Endothelial cell of umbilical vein (primary cell): ENCODE data around the gene RAC2. TPM values are rescaled to one million over a fixed set of nuclear protein-coding genes. Genes with fewer than 3 reads are reported as not detected.

Source experiments
- BruUV-seq: library from RNA; stranded (reverse); fragments of 400-500 nt; replicated peaks from 2 replicates; lab custom pipeline; 2021; lab: Mats Ljungman, UMichigan
- CTCF ChIA-PET: fragments of 300-600, 350-600 bp; sonication (Branson Sonifier 250); formaldehyde crosslinking; loops from one replicate; lab custom pipeline; 2021; ENCODE audit warnings: antibody characterized with exemption, inconsistent platforms; lab: Charles Lee
- POLR2A ChIA-PET: fragments of 300-600, 350-600 bp; sonication (Branson Sonifier 250); formaldehyde crosslinking; loops from one replicate; lab custom pipeline; 2021; ENCODE audit warnings: antibody characterized with exemption, inconsistent platforms; lab: Charles Lee
- DNase-seq: peaks from one replicate; pipeline ENCODE4 v3.0.0-alpha.2; 2011; ENCODE audit warnings: low read depth, low spot score
- FAIRE-seq: peaks from 2 replicates; lab custom pipeline; 2011; peaks lifted over from hg19 to GRCh38; lab: Jason Lieb, UNC
- H2AFZ ChIP-seq: 2 replicates; pipeline ENCODE4 v1.6.0; 2012; ENCODE audit warnings: low read depth, low read length, control low read depth, inconsistent platforms
- H3K27ac ChIP-seq: 2 replicates; pipeline ENCODE4 v1.5.1; 2011; ENCODE audit warnings: low read depth, mild to moderate bottlenecking, control low read depth, low read length, moderate library complexity; ENCODE audit not compliant: insufficient read depth
- H3K27me3 ChIP-seq, 2 experiments: 2 replicates each; pipeline versions ENCODE4 v1.6.0 to v1.6.1; 2011; ENCODE audit warnings: low read length in 2 of 2, mixed read lengths in 1 of 2; ENCODE audit not compliant: control insufficient read depth in 2 of 2, insufficient read depth in 2 of 2
- H3K36me3 ChIP-seq, 2 experiments: 2 replicates in 1 of 2; 3 replicates in 1 of 2; pipeline ENCODE4 v1.5.1; 2011; ENCODE audit warnings: low read length in 2 of 2, mild to moderate bottlenecking in 1 of 2, moderate library complexity in 1 of 2; ENCODE audit not compliant: control insufficient read depth in 2 of 2, insufficient read depth in 2 of 2; ENCODE audit errors: extremely low read depth in 1 of 2
- H3K4me1 ChIP-seq: 3 replicates; pipeline ENCODE4 v1.5.1; 2011; ENCODE audit warnings: mild to moderate bottlenecking, low read length; ENCODE audit not compliant: control insufficient read depth, insufficient read depth; ENCODE audit errors: extremely low read depth
- H3K4me2 ChIP-seq: 2 replicates; pipeline ENCODE4 v1.6.1; 2011; ENCODE audit warnings: low read length, control low read depth, mixed read lengths; ENCODE audit not compliant: insufficient read depth
- H3K4me3 ChIP-seq, 3 experiments: fragments of 200-600 bp in 1 of 3; sonication (generic), shearing (Covaris generic) in 1 of 3; replicated peaks in 1 of 3; 2 replicates each; pipeline ENCODE4 v1.5.1; 2011 to 2016; ENCODE audit warnings: control low read depth in 3 of 3, low read length in 3 of 3, mild to moderate bottlenecking in 2 of 3, inconsistent platforms in 1 of 3, low read depth in 1 of 3, moderate library complexity in 1 of 3; ENCODE audit not compliant: insufficient read depth in 1 of 3
- H3K79me2 ChIP-seq: 2 replicates; pipeline ENCODE4 v1.6.0; 2012; ENCODE audit warnings: low read length, inconsistent platforms; ENCODE audit not compliant: control insufficient read depth, insufficient read depth
- H3K9ac ChIP-seq: replicated peaks from 2 replicates; pipeline ENCODE3; 2011; ENCODE audit warnings: low read length, control low read depth; ENCODE audit not compliant: insufficient read depth; ENCODE audit errors: extremely low read depth
- H3K9me1 ChIP-seq: replicated peaks from 3 replicates; pipeline ENCODE4 v1.6.0; 2011; ENCODE audit warnings: mild to moderate bottlenecking, low read length; ENCODE audit not compliant: control insufficient read depth, insufficient read depth; ENCODE audit errors: extremely low read depth
- H3K9me3 ChIP-seq: replicated peaks from 2 replicates; pipeline ENCODE4 v1.5.1; 2012; ENCODE audit warnings: low read length, inconsistent platforms; ENCODE audit not compliant: control insufficient read depth, insufficient read depth
- H4K20me1 ChIP-seq: replicated peaks from 2 replicates; pipeline ENCODE3; 2011; ENCODE audit warnings: mild to moderate bottlenecking, low read length; ENCODE audit not compliant: control insufficient read depth, insufficient read depth; ENCODE audit errors: extremely low read depth
- EZH2 ChIP-seq: IDR thresholded peaks from 2 replicates; pipeline ENCODE4 v1.6.1; 2012; ENCODE audit warnings: borderline replicate concordance, low read depth, mild to moderate bottlenecking, moderate library complexity, low read length, inconsistent platforms; ENCODE audit not compliant: severe bottlenecking
- FOS ChIP-seq: IDR thresholded peaks from 2 replicates; pipeline ENCODE4 v1.6.1; 2011; ENCODE audit warnings: mild to moderate bottlenecking, low read length, moderate library complexity, borderline replicate concordance; ENCODE audit not compliant: insufficient read depth
- GATA2 ChIP-seq: IDR thresholded peaks from 2 replicates; pipeline ENCODE4 v1.7.0; 2011; ENCODE audit warnings: low read depth, mild to moderate bottlenecking, moderate library complexity, mixed read lengths, low read length; ENCODE audit not compliant: insufficient read length, insufficient read depth
- JUN ChIP-seq: IDR thresholded peaks from 2 replicates; pipeline ENCODE4 v1.6.1; 2011; ENCODE audit warnings: borderline replicate concordance, low read depth; ENCODE audit not compliant: insufficient read length, insufficient read depth
- MYC ChIP-seq: IDR thresholded peaks from one replicate; pipeline ENCODE4 v1.6.1; 2011; ENCODE audit warnings: mild to moderate bottlenecking, low read depth, low read length
- POLR2A ChIP-seq: IDR thresholded peaks from 2 replicates; pipeline ENCODE4 v1.6.1; 2012; ENCODE audit warnings: low read depth, mild to moderate bottlenecking, control low read depth, low read length
- POLR2AphosphoS5 ChIP-seq: IDR thresholded peaks from 2 replicates; pipeline ENCODE4 v1.6.1; 2012; ENCODE audit warnings: low read depth, mild to moderate bottlenecking, control low read depth, low read length, moderate library complexity; ENCODE audit not compliant: insufficient read depth
- dilution Hi-C: fragments of 300-500 bp; cut with MboI; formaldehyde crosslinking; loops from one replicate; pipeline ENCODE4 v1.15.0; 2019; ENCODE audit warnings: low sequenced_read_pairs; ENCODE audit not compliant: extremely low pct_ligation_motif_present
- intact Hi-C: fragments of 100-400 bp; cut with micrococcal nuclease; formaldehyde crosslinking; loops from one replicate; pipeline ENCODE4 v1.10.0; 2022
- polyA plus RNA-seq, 4 experiments: library from polyadenylated mRNA; depleted of rRNA in 3 of 4; stranded (reverse) in 3 of 4; unstranded in 1 of 4; fragments of >200 nt; gene quantifications; 2 replicates each; pipeline versions ENCODE4 v1.2.1 to v1.2.3, GENCODE V29; 2011 to 2012; ENCODE audit warnings: missing spikeins in 1 of 4
- total RNA-seq: library from RNA; stranded (reverse); gene quantifications from 2 replicates; pipeline ENCODE4 v1.2.3, GENCODE V29; 2021
- TF ChIP-seq, protein P1 (sequence below): IDR thresholded peaks from 2 replicates; pipeline ENCODE4 v1.6.1; 2011; ENCODE audit not compliant: insufficient read depth, insufficient read length
- TF ChIP-seq, protein P2 (sequence below), 2 donors: IDR thresholded peaks; 1 replicate in 1 of 2; 2 replicates in 1 of 2; pipeline ENCODE4 v1.5.1; 2011; ENCODE audit warnings: low read length in 2 of 2, mild to moderate bottlenecking in 2 of 2, moderate library complexity in 2 of 2, control low read depth in 1 of 2, inconsistent platforms in 1 of 2, low read depth in 1 of 2; ENCODE audit not compliant: insufficient read depth in 1 of 2; ENCODE audit errors: extremely low read depth in 1 of 2

Gene RAC2
- total and polyA plus RNA-seq, 2 donors (not counting 3 experiments of a cell fraction or from before 2014, with no cell fraction given): 122 to 181 TPM

DNA sequence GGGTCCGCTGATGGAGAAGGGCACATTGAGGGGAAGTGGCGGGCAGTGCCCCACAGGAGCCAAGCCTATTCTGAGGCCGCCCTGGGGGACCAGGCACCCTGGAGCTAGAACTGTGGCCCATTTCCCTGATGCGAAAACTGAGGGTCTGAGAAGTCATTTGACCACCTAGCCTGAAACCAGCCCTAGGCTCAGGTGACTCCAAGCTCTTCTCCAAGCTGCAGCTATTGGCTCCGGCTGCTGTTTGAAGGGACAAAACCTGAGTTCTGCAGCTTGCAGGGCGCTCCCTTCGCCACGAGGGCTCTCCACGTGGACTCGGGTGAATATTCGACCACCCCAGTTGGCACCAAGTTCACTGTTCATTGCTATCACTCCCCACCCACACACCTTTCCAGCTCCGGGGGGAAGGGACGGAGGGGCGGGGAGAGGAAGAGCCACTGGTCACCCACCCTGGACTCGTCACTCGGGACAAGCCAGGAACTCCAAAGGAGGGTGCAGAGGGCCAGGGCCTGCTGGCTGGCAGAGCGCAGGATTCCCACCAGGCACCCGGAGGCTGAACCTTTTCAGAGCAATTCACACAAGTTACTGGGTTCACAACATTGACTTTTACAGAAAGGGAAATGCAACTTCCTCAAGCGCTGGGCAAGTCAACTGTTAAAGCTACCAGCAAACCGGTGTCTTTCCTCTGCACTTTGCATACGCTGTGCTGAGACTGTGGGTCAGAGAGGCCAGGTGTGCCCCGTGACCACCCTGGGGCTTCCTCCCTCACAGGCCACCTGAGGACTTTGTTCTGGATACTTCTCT lies 1.1 kb upstream of the RAC2 start:
- BruUV-seq: no TSS peak
- TF ChIP-seq, protein P1, sequence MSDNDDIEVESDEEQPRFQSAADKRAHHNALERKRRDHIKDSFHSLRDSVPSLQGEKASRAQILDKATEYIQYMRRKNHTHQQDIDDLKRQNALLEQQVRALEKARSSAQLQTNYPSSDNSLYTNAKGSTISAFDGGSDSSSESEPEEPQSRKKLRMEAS: no peak
- no peak for TF ChIP-seq FOS
- no peak for TF ChIP-seq POLR2AphosphoS5
- TF ChIP-seq, protein P2, sequence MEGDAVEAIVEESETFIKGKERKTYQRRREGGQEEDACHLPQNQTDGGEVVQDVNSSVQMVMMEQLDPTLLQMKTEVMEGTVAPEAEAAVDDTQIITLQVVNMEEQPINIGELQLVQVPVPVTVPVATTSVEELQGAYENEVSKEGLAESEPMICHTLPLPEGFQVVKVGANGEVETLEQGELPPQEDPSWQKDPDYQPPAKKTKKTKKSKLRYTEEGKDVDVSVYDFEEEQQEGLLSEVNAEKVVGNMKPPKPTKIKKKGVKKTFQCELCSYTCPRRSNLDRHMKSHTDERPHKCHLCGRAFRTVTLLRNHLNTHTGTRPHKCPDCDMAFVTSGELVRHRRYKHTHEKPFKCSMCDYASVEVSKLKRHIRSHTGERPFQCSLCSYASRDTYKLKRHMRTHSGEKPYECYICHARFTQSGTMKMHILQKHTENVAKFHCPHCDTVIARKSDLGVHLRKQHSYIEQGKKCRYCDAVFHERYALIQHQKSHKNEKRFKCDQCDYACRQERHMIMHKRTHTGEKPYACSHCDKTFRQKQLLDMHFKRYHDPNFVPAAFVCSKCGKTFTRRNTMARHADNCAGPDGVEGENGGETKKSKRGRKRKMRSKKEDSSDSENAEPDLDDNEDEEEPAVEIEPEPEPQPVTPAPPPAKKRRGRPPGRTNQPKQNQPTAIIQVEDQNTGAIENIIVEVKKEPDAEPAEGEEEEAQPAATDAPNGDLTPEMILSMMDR (IDR thresholded peaks at IDR 0.05; ENCODE audit: extremely low read depth in 1 of 2, insufficient read depth in 1 of 2, low read depth in 1 of 2, low read length in 2 of 2): no peak
- no peak for TF ChIP-seq GATA2
- TF ChIP-seq EZH2: no peak
- no peak for TF ChIP-seq POLR2A
- TF ChIP-seq MYC: no peak
- TF ChIP-seq JUN: no peak
- no peaks in the 10 kb centered on the region for H4K20me1 ChIP-seq
- H3K27ac ChIP-seq: no peak overlapping the region
- no peaks in the 10 kb centered on the region for H3K27me3 ChIP-seq
- dilution Hi-C loops: no loop called here
- CTCF ChIA-PET: interaction anchor here (1.0 to 5.8 kb wide), 3 partner anchors 9 to 210 kb away, joined by 3 to 83 read pairs (median 28); no protein-coding TSS in a partner anchor
- H3K9ac ChIP-seq: no peak overlapping the region
- no peaks in the 10 kb centered on the region for H3K9me1 ChIP-seq
- no peaks in the 10 kb centered on the region for H3K9me3 ChIP-seq
- intact Hi-C loops: loop anchor here (1.0 kb wide), 1 partner anchor 8 kb away; no protein-coding TSS in a partner anchor
- H3K79me2 ChIP-seq: peaks cover 10% of the 10 kb centered on the region
- no peak overlapping the region for H3K4me3 ChIP-seq
- H3K4me2 ChIP-seq: peak overlapping the region; percentile 67
- no peak overlapping the region for H2AFZ ChIP-seq
- H3K4me1 ChIP-seq: peaks cover 34% of the 10 kb centered on the region
- no peak for DNase-seq
- H3K36me3 ChIP-seq: peaks cover 0 to 2% of the 10 kb centered on the region in 2 experiments
- FAIRE-seq: no peak
- POLR2A ChIA-PET: interaction anchor here (0.5 kb wide), 1 partner anchor 44 kb away, joined by 4 read pairs; no protein-coding TSS in a partner anchor
